ENCODE data around the gene RABGAP1L.

RABGAP1L gene

GRCh38 chr1:174761901-174762585 is 602.7 kb downstream of the RABGAP1L start:
- no peak for DNase-seq (ENCODE audit: low read depth)

- no peak for DNase-seq (ENCODE audit: low read depth)
Measured at GRCh38 chr1:174764191-174764590, 604.9 kb downstream of the RABGAP1L start.

GRCh38 chr1:174766727-174767126 is 607.4 kb downstream of the RABGAP1L start:
- no peak for DNase-seq (ENCODE audit: low read depth)

GRCh38 chr1:174768516-174768915 is 609.2 kb downstream of the RABGAP1L start:
- no peak for DNase-seq (ENCODE audit: low read depth)

- DNase-seq (ENCODE audit: low read depth), result no peak
Measured at GRCh38 chr1:174768949-174769348, 609.6 kb downstream of the RABGAP1L start.

GRCh38 chr1:174769961-174770549 is 610.7 kb downstream of the RABGAP1L start:
- DNase-seq (ENCODE audit: low read depth), result no peak

- no peak for DNase-seq (ENCODE audit: low read depth)
Measured at GRCh38 chr1:174775621-174776020, 616.3 kb downstream of the RABGAP1L start.

- no peak for DNase-seq (ENCODE audit: low read depth)
Measured at GRCh38 chr1:174777262-174777661, 617.9 kb downstream of the RABGAP1L start.

GRCh38 chr1:174785510-174785909 is 626.2 kb downstream of the RABGAP1L start:
- DNase-seq (ENCODE audit: low read depth), result no peak

- DNase-seq (ENCODE audit: low read depth), result no peak
Measured at GRCh38 chr1:174786358-174786757, 627.0 kb downstream of the RABGAP1L start.

- DNase-seq (ENCODE audit: low read depth), result no peak
Measured at GRCh38 chr1:174786760-174787159, 627.4 kb downstream of the RABGAP1L start.

- no peak for DNase-seq (ENCODE audit: low read depth)
Measured at GRCh38 chr1:174788981-174789380, 629.7 kb downstream of the RABGAP1L start.

GRCh38 chr1:174789399-174789798 is 630.1 kb downstream of the RABGAP1L start:
- no peak for DNase-seq (ENCODE audit: low read depth)

- DNase-seq (ENCODE audit: low read depth), result no peak
Measured at GRCh38 chr1:174791863-174792262, 632.5 kb downstream of the RABGAP1L start.

GRCh38 chr1:174794861-174795260 is 635.5 kb downstream of the RABGAP1L start:
- DNase-seq (ENCODE audit: low read depth), result no peak

- DNase-seq (ENCODE audit: low read depth), result no peak
Measured at GRCh38 chr1:174795806-174796205, 636.5 kb downstream of the RABGAP1L start.

- DNase-seq (ENCODE audit: low read depth), result no peak
Measured at GRCh38 chr1:174797398-174797797, 638.1 kb downstream of the RABGAP1L start.

GRCh38 chr1:174799136-174799479 is 639.8 kb downstream of the RABGAP1L start:
- DNase-seq (ENCODE audit: low read depth), result no peak

GRCh38 chr1:174800216-174800851 is 641.0 kb downstream of the RABGAP1L start:
- DNase-seq (ENCODE audit: low read depth), result no peak

- DNase-seq (ENCODE audit: low read depth), result no peak
Measured at GRCh38 chr1:174800876-174801275, 641.6 kb downstream of the RABGAP1L start.

- no peak for DNase-seq (ENCODE audit: low read depth)
Measured at GRCh38 chr1:174809755-174810280, 650.5 kb downstream of the RABGAP1L start.

- no peak for DNase-seq (ENCODE audit: low read depth)
Measured at GRCh38 chr1:174812016-174812415, 652.7 kb downstream of the RABGAP1L start.

GRCh38 chr1:174812656-174813055 is 653.3 kb downstream of the RABGAP1L start:
- no peak for DNase-seq (ENCODE audit: low read depth)
